Pancreas (tissue), 10 donors: Measurements from ENCODE around the gene NR0B2. TPM values are rescaled to one million over a fixed set of nuclear protein-coding genes. Genes with fewer than 3 reads are reported as not detected.
A peak's percentile ranks its signal among the peaks of the same experiment; 100 is the strongest.

Experiments used
- ATAC-seq, 4 donors: fragments of 200-7000 bp; cut with Tn5 transposase; one replicate each; pipeline versions ENCODE4 v1.8.0 to v1.9.1; 2020; ENCODE audit warnings: mild to moderate bottlenecking in 4 of 4, moderate library complexity in 4 of 4
- DNase-seq, 6 donors: peaks; one replicate each; pipeline ENCODE4 v3.0.0-alpha.2; 2020
- FAIRE-seq: peaks from 2 replicates; lab custom pipeline; 2012; peaks lifted over from hg19 to GRCh38; lab: Jason Lieb, UNC
- H3K27ac ChIP-seq, 4 donors: fragments of 200-600 bp; sonication (generic); 1 replicate in 3 of 4; 2 replicates in 1 of 4; pipeline versions ENCODE4 v1.5.0 to v1.8.0; 2020
- H3K27me3 ChIP-seq, 4 donors: fragments of 200-600 bp; one replicate each; pipeline ENCODE4 v1.8.0; 2021
- H3K36me3 ChIP-seq, 3 donors: fragments of 200-600 bp; sonication (generic) in 1 of 3; one replicate each; pipeline versions ENCODE4 v1.5.0 to v1.8.0; 2020 to 2021
- H3K4me1 ChIP-seq, 3 donors: fragments of 200-600 bp; one replicate each; pipeline ENCODE4 v1.8.0; 2021
- H3K4me3 ChIP-seq, 4 donors: fragments of 200-600 bp; sonication (generic) in 2 of 4; one replicate each; pipeline versions ENCODE4 v1.5.0 to v1.8.0; 2020 to 2021
- H3K9me3 ChIP-seq, 4 donors: fragments of 200-600 bp; one replicate each; pipeline ENCODE4 v1.8.0; 2021
- WGBS, 2 donors: extraction: QIAGEN DNeasy Blood & Tissue Kit; methylation state at CpG; one replicate each; pipeline ENCODE4 v1.1.7; 2013; 5-methylcytosine and 5-hydroxymethylcytosine counted together
- intact Hi-C, 3 donors: fragments of 100-400 bp; cut with DNase I; formaldehyde crosslinking; loops; one replicate each; pipeline versions ENCODE4 v1.11.1 to v1.14.2; 2022
- polyA plus RNA-seq, 2 donors: library from polyadenylated mRNA; stranded (reverse); fragments of 200-250 nt; gene quantifications; one replicate each; pipeline ENCODE4 v1.2.3, GENCODE V29; 2013
- total RNA-seq, 6 donors: library from RNA; stranded (reverse); fragmentation: NEBNext Ultra II Directional in 4 of 6; extraction: Animal tissue kit (Norgen Biotek cat#: 25700) in 4 of 6; gene quantifications; one replicate each; pipeline versions ENCODE4 v1.2.1 to v1.2.4, GENCODE V29; 2021 to 2023
- TF ChIP-seq, protein P1 (sequence below), 4 donors: fragments of 200-600 bp; sonication (generic) in 3 of 4; IDR thresholded peaks; one replicate each; pipeline versions ENCODE4 v1.5.0 to v1.8.0; 2021; ENCODE audit warnings: antibody characterized with exemption in 4 of 4
- donor health status: healthy with polysubstance abuse.
- donor health status: DM: no; HTN: no; CAD: no; lungs with moderate emphysema.
- donor health status: DM: no; HTN: no; CAD: no.
- donor health status: control.
- donor health status: control.
- donor health status: Bipolar disorder and iron deficiency.
- donor health status: DM: yes; HTN: yes; CAD: no.
- donor health status: DM: no; HTN: no; CAD: no.
- donor health status: DM: no; HTN: no; CAD: no.
- donor health status: DM: yes; HTN: yes; CAD: no.

The NR0B2 gene
- total and polyA plus RNA-seq, 8 donors = 7.5 to 37.5 (median 15.5) TPM

- no peaks in the 10 kb centered on the region for H3K27me3 ChIP-seq
- DNase-seq = peak; percentile 71 to 90 (median 86)
Measured at GRCh38 chr1:26915204-26915842, 1.5 kb upstream of the NR0B2 start.

GRCh38 chr1:26913389-26913753 lies 404 bp downstream of the NR0B2 start:
- no peaks in the 10 kb centered on the region for H3K9me3 ChIP-seq
- H3K4me1 ChIP-seq = peaks cover 17 to 36% (median 20%) of the 10 kb centered on the region in 3 donors
- TF ChIP-seq, protein P1, sequence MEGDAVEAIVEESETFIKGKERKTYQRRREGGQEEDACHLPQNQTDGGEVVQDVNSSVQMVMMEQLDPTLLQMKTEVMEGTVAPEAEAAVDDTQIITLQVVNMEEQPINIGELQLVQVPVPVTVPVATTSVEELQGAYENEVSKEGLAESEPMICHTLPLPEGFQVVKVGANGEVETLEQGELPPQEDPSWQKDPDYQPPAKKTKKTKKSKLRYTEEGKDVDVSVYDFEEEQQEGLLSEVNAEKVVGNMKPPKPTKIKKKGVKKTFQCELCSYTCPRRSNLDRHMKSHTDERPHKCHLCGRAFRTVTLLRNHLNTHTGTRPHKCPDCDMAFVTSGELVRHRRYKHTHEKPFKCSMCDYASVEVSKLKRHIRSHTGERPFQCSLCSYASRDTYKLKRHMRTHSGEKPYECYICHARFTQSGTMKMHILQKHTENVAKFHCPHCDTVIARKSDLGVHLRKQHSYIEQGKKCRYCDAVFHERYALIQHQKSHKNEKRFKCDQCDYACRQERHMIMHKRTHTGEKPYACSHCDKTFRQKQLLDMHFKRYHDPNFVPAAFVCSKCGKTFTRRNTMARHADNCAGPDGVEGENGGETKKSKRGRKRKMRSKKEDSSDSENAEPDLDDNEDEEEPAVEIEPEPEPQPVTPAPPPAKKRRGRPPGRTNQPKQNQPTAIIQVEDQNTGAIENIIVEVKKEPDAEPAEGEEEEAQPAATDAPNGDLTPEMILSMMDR (IDR thresholded peaks at IDR 0.05) = no peak
- H3K27me3 ChIP-seq = no peaks in the 10 kb centered on the region
- FAIRE-seq (no peak), DNase-seq (no peak), ATAC-seq (peak in 3 of 4 donors; percentile 0 to 5 (median 1))
- intact Hi-C loops = no loop called here
- H3K27ac ChIP-seq = peak overlapping the region; percentile 90 to 97 (median 96)
- H3K36me3 ChIP-seq = no peaks in the 10 kb centered on the region
- peak overlapping the region; percentile 27 to 76 (median 64) for H3K4me3 ChIP-seq
- WGBS, 2 donors = 6 to 9% methylated on average over 5 of the region's 5 CpGs

More at GRCh38 chr1:26915204-26915842, 1.5 kb upstream of the NR0B2 start:
- intact Hi-C loops = no loop called here
- H3K9me3 ChIP-seq = no peaks in the 10 kb centered on the region
- no peaks in the 10 kb centered on the region for H3K36me3 ChIP-seq
- FAIRE-seq (no peak), ATAC-seq (peak; percentile 8 to 42 (median 34))
- H3K4me3 ChIP-seq = no peak overlapping the region
- peak overlapping the region; percentile 79 to 97 (median 92) for H3K27ac ChIP-seq
- TF ChIP-seq, protein P1 (IDR thresholded peaks at IDR 0.05) = no peak
- 12 to 19% methylated on average over 5 of the region's 5 CpGs for WGBS, 2 donors
- H3K4me1 ChIP-seq = peaks cover 17 to 34% (median 20%) of the 10 kb centered on the region in 3 donors

DNA sequence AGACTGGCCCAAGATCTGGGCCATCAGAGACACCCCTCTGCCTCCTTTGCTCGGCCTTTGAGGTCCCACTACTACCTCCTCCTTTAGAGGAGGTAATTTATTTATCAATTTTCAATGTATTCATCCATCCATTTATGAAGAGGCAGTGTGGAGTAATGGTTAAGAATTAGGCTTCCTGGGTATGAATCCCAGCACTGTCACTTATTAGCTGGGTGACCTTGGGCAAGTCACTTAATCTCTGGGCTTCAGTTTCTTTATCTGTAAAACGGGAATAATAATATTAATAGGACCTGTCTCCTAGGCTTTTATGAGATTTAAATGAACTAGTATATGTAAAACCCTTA lies 1.7 kb downstream of the NR0B2 start:
- ATAC-seq = no peak
- H3K4me3 ChIP-seq = peak overlapping the region; percentile 27 to 76 (median 64)
- no peaks in the 10 kb centered on the region for H3K36me3 ChIP-seq
- H3K4me1 ChIP-seq = peaks cover 17 to 36% (median 20%) of the 10 kb centered on the region in 3 donors
- H3K27ac ChIP-seq = peak overlapping the region in 3 of 4 donors; percentile 95 to 97 (median 96)
- FAIRE-seq = no peak
- WGBS, 2 donors = 8 to 20% methylated on average over 2 of the region's 2 CpGs
- intact Hi-C loops = no loop called here
- H3K9me3 ChIP-seq = no peaks in the 10 kb centered on the region
- no peaks in the 10 kb centered on the region for H3K27me3 ChIP-seq
- no peak for DNase-seq
- TF ChIP-seq, protein P1 (IDR thresholded peaks at IDR 0.05) = no peak

DNA sequence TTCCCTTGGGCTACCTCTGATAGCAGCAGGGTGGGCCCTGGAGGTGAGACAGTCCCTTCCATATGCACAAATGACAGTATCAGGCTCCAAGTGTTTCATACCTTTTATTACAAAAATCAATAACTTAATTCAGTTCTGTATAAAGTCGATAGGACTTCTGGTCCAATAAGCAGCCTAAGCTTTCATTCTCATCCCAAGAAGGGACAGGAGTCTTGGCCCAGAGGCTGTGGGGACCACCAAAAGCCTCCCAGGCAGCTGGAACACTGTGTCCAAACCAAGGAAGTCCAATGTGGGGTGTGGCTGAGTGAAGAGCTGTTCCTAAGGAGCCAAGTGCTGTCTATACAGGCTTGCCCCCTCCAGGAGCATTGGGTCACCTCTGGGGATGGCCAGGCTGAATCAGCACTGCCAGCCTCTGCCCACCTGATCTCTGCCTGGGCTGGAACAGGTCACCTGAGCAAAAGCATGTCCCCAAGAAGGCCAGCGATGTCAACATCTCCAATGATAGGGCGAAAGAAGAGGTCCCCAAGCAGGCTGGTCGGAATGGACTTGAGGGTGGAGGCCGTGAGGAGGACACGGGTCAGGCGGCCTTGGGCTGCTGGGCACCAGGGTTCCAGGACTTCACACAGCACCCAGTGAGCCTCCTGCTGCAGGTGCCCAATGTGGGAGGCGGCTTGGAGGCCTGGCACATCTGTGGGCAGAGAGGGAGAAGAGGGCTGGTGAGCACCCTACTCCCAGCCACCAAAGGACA lies 2.2 kb downstream of the NR0B2 start:
- no peak for ATAC-seq
- DNase-seq = peak in 2 of 6 donors; percentile 50 to 67
- no peaks in the 10 kb centered on the region for H3K9me3 ChIP-seq
- H3K4me3 ChIP-seq = peak overlapping the region; percentile 27 to 76 (median 64)
- 14 to 25% methylated on average over 8 of the region's 8 CpGs for whole genome bisulfite sequencing, 2 donors
- intact Hi-C loops = no loop called here
- peak overlapping the region in 2 of 4 donors; percentile 48 to 97 for H3K27ac ChIP-seq
- no peaks in the 10 kb centered on the region for H3K27me3 ChIP-seq
- no peaks in the 10 kb centered on the region for H3K36me3 ChIP-seq
- TF ChIP-seq, protein P1 (IDR thresholded peaks at IDR 0.05) = no peak
- H3K4me1 ChIP-seq = peaks cover 17 to 33% (median 18%) of the 10 kb centered on the region in 3 donors
- no peak for FAIRE-seq
